IPS-18c (cell line): ENCODE data around the gene MPIG6B.
"Not testable (repeated sequence)": the region's sequence is repeated elsewhere in the genome, so short reads cannot be mapped to it uniquely, and the experiment has no call there.

Experiments
- H3K4me3 ChIP-seq: 2 replicates; pipeline ENCODE4 v1.7.0; 2013; ENCODE audit warnings: low read depth, mild to moderate bottlenecking, low read length, moderate library complexity; ENCODE audit not compliant: insufficient read depth
- H3K9me3 ChIP-seq: one replicate; pipeline ENCODE4 v1.6.1; 2013; ENCODE audit warnings: mild to moderate bottlenecking, low read length, moderate library complexity; ENCODE audit not compliant: control insufficient read depth, insufficient read depth

MPIG6B gene

GRCh38 chr6:31692886-31693285 is 30.3 kb upstream of the MPIG6B start:
- Histone ChIP-seq H3K4me3 (no peak overlapping the region), H3K9me3 (peaks cover 4% of the 10 kb centered on the region)

DNA sequence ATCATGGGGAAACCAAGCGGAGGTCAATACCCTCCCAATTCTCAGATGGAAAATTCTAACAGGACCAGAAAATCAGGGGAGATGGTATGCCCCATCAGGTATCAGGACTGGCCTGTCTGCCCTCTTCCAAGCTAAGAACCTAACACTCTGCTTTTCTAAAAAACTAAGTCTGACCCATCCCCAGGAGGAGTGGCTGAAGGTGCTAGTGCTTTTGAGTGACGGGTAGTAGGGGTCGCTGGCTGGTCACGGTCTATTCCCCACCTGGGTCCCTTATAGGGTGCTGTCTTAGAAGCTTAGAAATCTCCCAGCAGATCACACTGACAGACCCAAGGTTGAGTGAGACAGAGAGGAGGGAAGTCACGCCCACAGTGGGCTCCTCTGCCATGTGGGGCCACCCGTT is 29.6 kb upstream of the MPIG6B start:
- peaks cover 4% of the 10 kb centered on the region for H3K9me3 ChIP-seq

GRCh38 chr6:31697555-31697954 is 25.6 kb upstream of the MPIG6B start:
- Histone ChIP-seq H3K4me3 (no peak overlapping the region), H3K9me3 (no peaks in the 10 kb centered on the region)

More for the DNA sequence above, 29.6 kb upstream of the MPIG6B start:
- no peak overlapping the region for H3K4me3 ChIP-seq

DNA sequence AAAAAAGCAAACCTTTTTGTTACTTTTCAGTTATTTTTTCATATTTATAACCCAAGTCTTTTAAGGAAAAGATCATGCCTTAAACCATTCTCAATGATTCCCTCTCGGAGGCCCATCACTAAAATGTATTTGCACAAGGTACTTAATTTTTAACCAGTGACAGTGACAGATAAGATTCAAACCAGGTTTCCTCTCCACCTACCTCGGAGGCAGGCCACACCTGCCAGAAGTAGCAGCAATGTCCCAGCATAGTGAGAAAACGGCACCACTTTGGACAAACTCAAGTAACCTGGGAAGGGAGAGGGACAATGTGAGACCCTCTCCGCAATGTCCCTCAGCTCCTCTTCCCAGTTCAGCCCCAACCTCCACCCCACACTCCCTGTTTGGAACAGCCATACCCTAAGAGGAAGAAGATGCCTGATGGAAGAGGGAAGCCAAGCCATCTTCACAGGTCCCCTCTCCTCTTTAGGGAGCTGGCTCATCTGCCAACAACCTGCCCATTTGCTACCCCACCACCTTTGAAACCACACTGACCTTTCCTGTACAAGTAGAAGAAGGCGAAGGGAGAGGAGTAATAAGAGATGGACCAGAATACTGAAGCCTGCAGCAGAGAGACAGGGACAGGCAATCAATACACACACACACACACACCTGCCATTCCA is 22.3 kb upstream of the MPIG6B start:
- no peak overlapping the region for H3K4me3 ChIP-seq
- no peaks in the 10 kb centered on the region for H3K9me3 ChIP-seq

GRCh38 chr6:31701666-31702404 is 21.3 kb upstream of the MPIG6B start:
- no peaks in the 10 kb centered on the region for H3K9me3 ChIP-seq

GRCh38 chr6:31702405-31702818 is 20.8 kb upstream of the MPIG6B start:
- H3K4me3 ChIP-seq, result peak overlapping the region; percentile 92
- no peaks in the 10 kb centered on the region for H3K9me3 ChIP-seq

More at GRCh38 chr6:31701666-31702404, 21.3 kb upstream of the MPIG6B start:
- H3K4me3 ChIP-seq, result peak overlapping the region; percentile 92

- Histone ChIP-seq H3K9me3 (no peaks in the 10 kb centered on the region), H3K4me3 (peak within 1 kb of the TSS; percentile 92)
Observed at GRCh38 chr6:31702819-31703716, 20.1 kb upstream of the MPIG6B start, which contains the start of gene ABHD16A. TSS of gene ABHD16A (minus strand) at chr6:31703324. CDS start at chr6:31703281, 43 bp downstream.

DNA sequence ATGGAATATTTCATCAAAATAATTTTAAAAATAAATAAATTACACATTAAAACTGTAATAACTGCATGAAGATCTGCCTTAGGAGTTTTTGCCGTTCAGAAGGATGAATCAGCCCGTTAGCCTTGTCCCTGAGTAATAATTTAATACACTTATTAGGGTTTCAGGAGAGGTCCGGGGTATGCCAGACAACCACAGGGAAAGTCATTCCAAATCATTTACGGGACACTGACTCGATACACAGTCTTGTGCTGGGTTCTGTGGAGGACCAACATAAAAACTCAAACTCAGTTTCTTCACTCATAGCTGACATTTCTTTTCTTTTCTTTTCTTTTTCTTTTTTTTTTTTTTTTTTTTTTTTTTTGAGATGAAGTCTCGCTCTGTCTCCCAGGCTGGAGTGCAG is 17.2 kb upstream of the MPIG6B start:
- no peak overlapping the region for H3K4me3 ChIP-seq
- no peaks in the 10 kb centered on the region for H3K9me3 ChIP-seq

DNA sequence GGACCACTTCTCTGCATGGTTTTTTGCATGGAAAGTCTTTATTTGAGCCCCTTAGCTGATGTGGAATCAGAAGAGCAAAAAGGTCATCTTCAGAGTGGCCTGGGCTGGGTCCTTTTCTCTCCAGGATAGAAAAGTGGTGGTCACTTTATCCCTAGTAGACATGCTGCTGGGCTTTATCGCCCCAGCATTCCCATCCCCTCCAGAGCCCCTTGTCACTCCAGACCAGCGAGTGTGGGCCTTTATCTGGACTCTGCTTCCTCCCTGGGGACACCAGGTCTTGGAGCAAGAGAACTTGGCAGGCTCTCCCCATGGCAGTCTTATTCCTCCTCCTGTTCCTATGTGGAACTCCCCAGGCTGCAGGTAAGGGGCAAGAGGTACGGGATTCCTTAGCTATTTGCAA is 16.6 kb upstream of the MPIG6B start, which contains the start of gene LY6G6F:
LY6G6F (plus strand) TSS at position 268 of the 400 bp plus-strand sequence; CDS start at position 309, 41 bp downstream.
- Histone ChIP-seq H3K9me3 (no peaks in the 10 kb centered on the region), H3K4me3 (no peak within 1 kb of the TSS)

DNA sequence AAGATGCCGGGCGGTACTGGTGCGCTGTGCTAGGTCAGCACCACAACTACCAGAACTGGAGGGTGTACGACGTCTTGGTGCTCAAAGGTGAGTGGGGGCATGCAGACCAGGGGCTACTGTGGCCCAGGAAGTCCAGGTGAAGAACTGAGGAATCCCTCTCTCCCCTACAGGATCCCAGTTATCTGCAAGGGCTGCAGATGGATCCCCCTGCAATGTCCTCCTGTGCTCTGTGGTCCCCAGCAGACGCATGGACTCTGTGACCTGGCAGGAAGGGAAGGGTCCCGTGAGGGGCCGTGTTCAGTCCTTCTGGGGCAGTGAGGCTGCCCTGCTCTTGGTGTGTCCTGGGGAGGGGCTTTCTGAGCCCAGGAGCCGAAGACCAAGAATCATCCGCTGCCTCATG is 15.5 kb upstream of the MPIG6B start:
- no peaks in the 10 kb centered on the region for H3K9me3 ChIP-seq
- no peak overlapping the region for H3K4me3 ChIP-seq

GRCh38 chr6:31708224-31708623 is 14.9 kb upstream of the MPIG6B start:
- Histone ChIP-seq H3K4me3 (no peak overlapping the region), H3K9me3 (no peaks in the 10 kb centered on the region)

DNA sequence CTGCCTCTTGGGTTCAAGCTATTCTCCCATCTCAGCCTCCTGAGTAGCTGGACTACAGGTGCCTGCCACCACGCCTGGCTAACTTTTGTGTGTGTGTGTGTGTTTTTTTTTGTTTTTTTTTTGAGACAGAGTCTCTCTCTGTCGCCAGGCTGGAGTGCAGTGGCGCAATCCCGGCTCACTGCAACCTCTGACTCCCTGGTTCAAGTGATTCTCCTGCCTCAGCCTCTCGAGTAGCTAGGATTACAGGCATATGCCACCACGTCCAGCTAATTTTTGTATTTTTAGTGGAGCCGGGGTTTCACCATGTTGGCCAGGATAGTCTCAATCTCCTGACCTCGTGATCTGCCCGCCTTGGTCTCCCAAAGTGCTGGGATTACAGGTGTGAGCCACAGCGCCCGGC is 14.0 kb upstream of the MPIG6B start:
- not testable (repeated sequence) for H3K9me3 ChIP-seq, H3K4me3 ChIP-seq

GRCh38 chr6:31710523-31711219 is 12.5 kb upstream of the MPIG6B start:
- no peak overlapping the region for H3K4me3 ChIP-seq
- no peaks in the 10 kb centered on the region for H3K9me3 ChIP-seq

DNA sequence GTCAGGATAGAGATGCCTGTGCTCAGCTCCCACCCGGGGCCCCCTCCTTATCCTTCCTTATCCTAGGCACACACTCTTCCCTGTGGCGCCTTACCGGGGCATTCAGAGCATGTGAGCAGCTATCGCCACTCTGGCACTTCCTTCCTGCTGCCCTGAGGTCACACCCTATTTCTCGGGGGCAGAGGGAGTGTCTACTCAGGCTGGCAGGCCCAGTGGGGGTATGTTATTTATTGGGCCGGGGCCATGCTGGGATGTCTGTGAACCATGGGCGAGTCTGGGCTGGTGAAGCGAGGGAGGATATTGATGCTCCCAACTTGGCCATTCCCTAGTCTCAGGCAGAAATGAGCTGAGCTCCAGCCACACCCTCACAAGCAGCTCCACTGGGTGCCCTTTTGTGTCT is 11.9 kb upstream of the MPIG6B start:
- Histone ChIP-seq H3K9me3 (no peaks in the 10 kb centered on the region), H3K4me3 (no peak overlapping the region)

DNA sequence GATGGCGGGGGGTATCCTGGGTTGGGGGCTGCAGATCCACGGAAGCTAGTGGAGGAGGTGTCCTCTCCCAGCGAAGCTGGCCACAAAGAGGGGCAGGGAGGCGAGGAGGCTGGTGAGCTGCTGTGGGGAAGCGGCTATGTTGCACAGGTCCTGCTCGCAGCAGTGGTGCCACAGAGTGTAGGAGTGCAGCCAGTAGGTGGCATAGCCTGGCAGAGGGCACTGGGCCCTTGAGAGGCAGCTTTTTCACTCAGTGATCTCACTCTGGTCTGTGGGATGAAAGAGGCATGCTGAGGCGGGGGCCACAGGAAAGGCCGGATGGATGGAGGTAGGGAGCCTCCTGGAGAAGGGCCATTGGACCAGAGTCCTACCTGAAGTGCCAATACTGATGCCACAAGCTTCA is 10.9 kb upstream of the MPIG6B start:
- no peak overlapping the region for H3K4me3 ChIP-seq
- no peaks in the 10 kb centered on the region for H3K9me3 ChIP-seq

- no peak overlapping the region for H3K4me3 ChIP-seq
Observed at GRCh38 chr6:31713465-31713864, 9.7 kb upstream of the MPIG6B start.

More at GRCh38 chr6:31713465-31713864, 9.7 kb upstream of the MPIG6B start:
- no peaks in the 10 kb centered on the region for H3K9me3 ChIP-seq
